Esophagus muscularis mucosa (tissue), 4 donors: ENCODE data around the gene TMEM209. TPM values are rescaled to one million over a fixed set of nuclear protein-coding genes. Genes with fewer than 3 reads are reported as not detected.

ENCODE experiments used
- DNase-seq: peaks from one replicate; pipeline ENCODE4 v3.0.0-alpha.2; 2017; ENCODE audit errors: extremely low spot score
- H3K27ac ChIP-seq, 4 donors: fragments of 200-600 bp; sonication (generic); replicated peaks in 1 of 4; 1 replicate in 3 of 4; 2 replicates in 1 of 4; pipeline ENCODE4 v1.5.1; 2016 to 2019; ENCODE audit warnings: mild to moderate bottlenecking in 1 of 4
- H3K27me3 ChIP-seq, 4 donors: fragments of 200-600 bp; sonication (generic); one replicate each; pipeline versions ENCODE4 v1.5.1 to v1.6.0; 2016 to 2019
- H3K36me3 ChIP-seq, 4 donors: fragments of 200-600 bp; sonication (generic); one replicate each; pipeline ENCODE4 v1.5.1; 2016 to 2019
- H3K4me1 ChIP-seq, 4 donors: fragments of 200-600 bp; sonication (generic); one replicate each; pipeline ENCODE4 v1.5.1; 2016 to 2019
- H3K4me3 ChIP-seq, 4 donors: fragments of 200-600 bp; sonication (generic); 1 replicate in 2 of 4; 2 replicates in 2 of 4; pipeline ENCODE4 v1.5.1; 2016 to 2019; ENCODE audit warnings: mild to moderate bottlenecking in 4 of 4, moderate library complexity in 1 of 4
- H3K9me3 ChIP-seq, 4 donors: fragments of 200-600 bp; sonication (generic); 1 replicate in 3 of 4; 2 replicates in 1 of 4; pipeline ENCODE4 v1.5.1; 2016 to 2019
- EP300 ChIP-seq: sonication (generic); formaldehyde crosslinking; IDR thresholded peaks from one replicate; pipeline ENCODE4 v1.6.1; 2017; ENCODE audit warnings: antibody characterized with exemption
- POLR2A ChIP-seq: fragments of 450-650 bp; IDR thresholded peaks from one replicate; pipeline ENCODE4 v1.6.1; 2017; ENCODE audit warnings: antibody characterized with exemption, moderate library complexity, mild to moderate bottlenecking, low read depth
- POLR2AphosphoS5 ChIP-seq, 2 donors: sonication (generic); formaldehyde crosslinking; IDR thresholded peaks; one replicate each; pipeline ENCODE4 v1.6.1; 2017; ENCODE audit warnings: antibody characterized with exemption in 2 of 2
- WGBS: methylation state at CpG from one replicate; pipeline ENCODE4 v1.1.5; 2018; 5-methylcytosine and 5-hydroxymethylcytosine counted together
- intact Hi-C: fragments of 100-400 bp; cut with DNase I; formaldehyde crosslinking; loops from one replicate; pipeline ENCODE4 v1.15.1; 2023
- total RNA-seq, 4 donors: library from RNA; depleted of rRNA; stranded (reverse); fragments of >200 nt; gene quantifications; one replicate each; pipeline versions ENCODE4 v1.1.0 to v1.2.1, GENCODE V29; 2016
- TF ChIP-seq, protein P1 (sequence below), 3 experiments: fragments of 200-600 bp in 2 of 3; fragments of 450-650 bp in 1 of 3; sonication (generic) in 2 of 3; IDR thresholded peaks; one replicate each; pipeline ENCODE4 v1.5.1; 2017 to 2019; ENCODE audit warnings: antibody characterized with exemption in 3 of 3, mild to moderate bottlenecking in 2 of 3, moderate library complexity in 1 of 3

TMEM209 gene
- total RNA-seq, 4 donors from 2014 or later, result 6.8 to 8.7 (median 8.0) TPM

DNA sequence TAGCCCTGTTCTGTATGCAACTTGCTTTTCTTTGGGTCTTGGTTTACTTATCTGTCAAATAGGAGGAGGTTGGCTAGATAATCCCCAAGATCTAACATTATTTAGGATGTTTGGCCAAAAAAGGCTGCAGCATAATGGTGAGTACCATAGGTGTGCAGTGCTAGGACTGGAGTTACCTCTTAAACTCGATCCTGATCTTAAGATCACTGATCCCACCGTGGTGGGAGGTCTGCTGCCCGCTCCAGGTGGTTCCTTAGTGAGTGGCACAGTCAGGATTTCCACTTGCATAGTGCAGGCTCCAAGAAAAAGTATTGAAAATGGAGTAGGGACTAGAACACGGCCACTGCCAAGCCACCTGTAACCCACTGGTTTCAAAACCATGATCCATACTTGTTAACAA is 68.0 kb downstream of the TMEM209 start:
- Histone ChIP-seq H3K27ac (no peak overlapping the region), H3K27me3 (no peaks in the 10 kb centered on the region), H3K36me3 (peaks cover 0 to 55% (median 43%) of the 10 kb centered on the region in 4 donors), H3K9me3 (no peaks in the 10 kb centered on the region), H3K4me1 (peaks cover 4 to 22% (median 18%) of the 10 kb centered on the region in 4 donors), H3K4me3 (no peak overlapping the region)
- no peak for DNase-seq
- intact Hi-C loops, result no loop called here
- no peak for TF ChIP-seq EP300
- 96% methylated on average over 4 of the region's 4 CpGs for WGBS

GRCh38 chr7:130136579-130137167 is 68.5 kb downstream of the TMEM209 start:
- WGBS, result 100% methylated on average over 1 of the region's 1 CpG
- DNase-seq, result no peak
- Histone ChIP-seq H3K4me3 (no peak overlapping the region), H3K4me1 (peaks cover 4 to 17% (median 13%) of the 10 kb centered on the region in 4 donors), H3K36me3 (peaks cover 0 to 61% (median 48%) of the 10 kb centered on the region in 4 donors), H3K27me3 (no peaks in the 10 kb centered on the region), H3K27ac (no peak overlapping the region), H3K9me3 (no peaks in the 10 kb centered on the region)
- TF ChIP-seq, protein P1, sequence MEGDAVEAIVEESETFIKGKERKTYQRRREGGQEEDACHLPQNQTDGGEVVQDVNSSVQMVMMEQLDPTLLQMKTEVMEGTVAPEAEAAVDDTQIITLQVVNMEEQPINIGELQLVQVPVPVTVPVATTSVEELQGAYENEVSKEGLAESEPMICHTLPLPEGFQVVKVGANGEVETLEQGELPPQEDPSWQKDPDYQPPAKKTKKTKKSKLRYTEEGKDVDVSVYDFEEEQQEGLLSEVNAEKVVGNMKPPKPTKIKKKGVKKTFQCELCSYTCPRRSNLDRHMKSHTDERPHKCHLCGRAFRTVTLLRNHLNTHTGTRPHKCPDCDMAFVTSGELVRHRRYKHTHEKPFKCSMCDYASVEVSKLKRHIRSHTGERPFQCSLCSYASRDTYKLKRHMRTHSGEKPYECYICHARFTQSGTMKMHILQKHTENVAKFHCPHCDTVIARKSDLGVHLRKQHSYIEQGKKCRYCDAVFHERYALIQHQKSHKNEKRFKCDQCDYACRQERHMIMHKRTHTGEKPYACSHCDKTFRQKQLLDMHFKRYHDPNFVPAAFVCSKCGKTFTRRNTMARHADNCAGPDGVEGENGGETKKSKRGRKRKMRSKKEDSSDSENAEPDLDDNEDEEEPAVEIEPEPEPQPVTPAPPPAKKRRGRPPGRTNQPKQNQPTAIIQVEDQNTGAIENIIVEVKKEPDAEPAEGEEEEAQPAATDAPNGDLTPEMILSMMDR (IDR thresholded peaks at IDR 0.05), result no peak
- TF ChIP-seq POLR2A (no peak), EP300 (no peak), POLR2AphosphoS5 (IDR thresholded peaks at IDR 0.05) (no peak)
- intact Hi-C loops, result no loop called here

DNA sequence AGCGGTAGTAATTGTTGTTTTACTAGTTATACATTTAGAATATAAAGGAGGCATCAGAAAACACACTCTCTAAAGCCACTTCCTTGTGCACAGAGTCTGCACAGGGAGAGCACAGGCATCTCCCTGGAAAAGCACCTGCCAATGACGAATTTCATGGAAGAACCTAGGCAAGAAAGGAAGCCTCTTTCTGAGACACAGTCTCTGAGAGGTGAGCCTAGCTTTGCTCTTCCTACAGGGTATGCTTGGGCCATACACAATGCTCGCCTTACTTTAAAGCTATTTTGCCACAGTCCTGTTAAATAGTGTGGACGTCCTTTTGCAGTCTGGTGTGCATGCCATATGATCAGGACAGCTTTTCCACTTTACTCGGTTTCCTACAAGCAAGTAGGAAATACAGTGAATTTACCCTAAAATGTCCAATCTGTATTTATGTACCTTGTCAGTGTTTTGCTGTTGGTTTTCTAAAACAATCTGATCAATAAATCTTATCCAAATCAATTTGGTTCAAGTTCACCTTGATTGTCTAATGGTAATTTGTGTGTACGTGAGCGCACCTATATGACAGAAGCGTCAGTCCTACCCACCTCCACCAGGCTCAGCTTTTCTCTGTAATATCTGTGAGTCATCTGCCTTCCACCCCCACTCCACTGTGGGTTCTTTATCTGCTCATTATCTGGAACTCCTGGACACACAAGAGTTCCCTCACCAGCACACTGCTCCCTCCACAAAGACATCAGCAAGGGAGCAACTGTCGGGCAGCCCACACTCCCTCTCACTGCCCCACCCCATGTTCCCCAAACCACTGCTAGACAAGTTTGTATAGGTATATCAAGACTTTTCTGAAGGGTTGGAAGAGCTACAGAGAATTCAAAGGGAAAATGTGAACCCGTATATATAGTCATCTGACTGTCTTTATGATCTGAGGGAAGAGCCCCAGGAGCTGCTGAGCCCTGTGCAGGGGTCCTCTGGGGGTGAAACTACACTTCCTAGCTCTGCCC is 69.7 kb downstream of the TMEM209 start:
- H3K36me3 ChIP-seq, result peaks cover 5 to 72% (median 60%) of the 10 kb centered on the region in 4 donors
- no peak overlapping the region for H3K27ac ChIP-seq
- TF ChIP-seq POLR2A (no peak), POLR2AphosphoS5 (IDR thresholded peaks at IDR 0.05) (no peak)
- WGBS, result 91% methylated on average over 10 of the region's 10 CpGs
- H3K27me3 ChIP-seq, result no peaks in the 10 kb centered on the region
- intact Hi-C loops, result no loop called here
- H3K4me1 ChIP-seq, result peaks cover 0 to 5% (median 1%) of the 10 kb centered on the region in 4 donors
- no peak for DNase-seq
- no peak overlapping the region for H3K4me3 ChIP-seq
- H3K9me3 ChIP-seq, result no peaks in the 10 kb centered on the region

- intact Hi-C loops, result no loop called here
- H3K9me3 ChIP-seq, result no peaks in the 10 kb centered on the region
- peaks cover 12 to 80% (median 68%) of the 10 kb centered on the region in 4 donors for H3K36me3 ChIP-seq
- H3K4me1 ChIP-seq, result no peaks in the 10 kb centered on the region
- 97% methylated on average over 7 of the region's 7 CpGs for WGBS
- H3K27me3 ChIP-seq, result no peaks in the 10 kb centered on the region
- no peak overlapping the region for H3K4me3 ChIP-seq
- no peak for TF ChIP-seq POLR2AphosphoS5 (IDR thresholded peaks at IDR 0.05)
- TF ChIP-seq, protein P1 (IDR thresholded peaks at IDR 0.05), result no peak
- no peak for TF ChIP-seq POLR2A
- no peak for TF ChIP-seq EP300
- H3K27ac ChIP-seq, result no peak overlapping the region
- no peak for DNase-seq
Observed at GRCh38 chr7:130134726-130135125, 70.5 kb downstream of the TMEM209 start.

DNA sequence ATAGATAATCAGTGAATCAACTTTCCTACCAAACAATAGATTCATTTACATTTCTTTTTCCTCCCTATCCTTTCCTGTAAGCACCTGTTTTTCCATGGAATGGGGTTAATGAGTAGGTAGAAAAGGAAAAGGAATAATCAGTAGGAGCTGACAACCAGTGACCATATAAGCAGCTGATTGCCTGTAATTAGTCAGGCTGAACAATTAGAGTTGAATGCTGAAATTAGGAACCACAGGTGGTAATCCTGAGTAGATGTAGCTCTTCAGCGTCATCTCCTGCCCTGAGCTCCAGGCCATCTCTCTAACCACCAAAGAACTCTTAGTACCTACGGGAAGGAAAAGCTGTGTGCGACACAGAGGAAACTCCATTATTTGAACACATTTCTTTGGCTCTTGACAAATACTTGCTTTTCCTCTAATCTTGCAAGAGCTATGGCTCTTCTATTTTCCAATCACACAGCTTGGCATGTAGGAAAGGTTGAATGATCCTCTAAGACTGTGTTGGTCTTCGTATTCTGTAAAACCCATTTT is 71.0 kb downstream of the TMEM209 start:
- H3K27me3 ChIP-seq, result no peaks in the 10 kb centered on the region
- TF ChIP-seq POLR2A (no peak), EP300 (no peak), POLR2AphosphoS5 (IDR thresholded peaks at IDR 0.05) (no peak)
- TF ChIP-seq, protein P1 (IDR thresholded peaks at IDR 0.05), result no peak
- intact Hi-C loops, result no loop called here
- no peaks in the 10 kb centered on the region for H3K9me3 ChIP-seq
- no peak overlapping the region for H3K27ac ChIP-seq
- H3K4me3 ChIP-seq, result no peak overlapping the region
- H3K36me3 ChIP-seq, result peaks cover 12 to 80% (median 68%) of the 10 kb centered on the region in 4 donors
- WGBS, result 95% methylated on average over 4 of the region's 4 CpGs
- no peak for DNase-seq
- no peaks in the 10 kb centered on the region for H3K4me1 ChIP-seq
